ENCODE data around the gene SND1.

DNA sequence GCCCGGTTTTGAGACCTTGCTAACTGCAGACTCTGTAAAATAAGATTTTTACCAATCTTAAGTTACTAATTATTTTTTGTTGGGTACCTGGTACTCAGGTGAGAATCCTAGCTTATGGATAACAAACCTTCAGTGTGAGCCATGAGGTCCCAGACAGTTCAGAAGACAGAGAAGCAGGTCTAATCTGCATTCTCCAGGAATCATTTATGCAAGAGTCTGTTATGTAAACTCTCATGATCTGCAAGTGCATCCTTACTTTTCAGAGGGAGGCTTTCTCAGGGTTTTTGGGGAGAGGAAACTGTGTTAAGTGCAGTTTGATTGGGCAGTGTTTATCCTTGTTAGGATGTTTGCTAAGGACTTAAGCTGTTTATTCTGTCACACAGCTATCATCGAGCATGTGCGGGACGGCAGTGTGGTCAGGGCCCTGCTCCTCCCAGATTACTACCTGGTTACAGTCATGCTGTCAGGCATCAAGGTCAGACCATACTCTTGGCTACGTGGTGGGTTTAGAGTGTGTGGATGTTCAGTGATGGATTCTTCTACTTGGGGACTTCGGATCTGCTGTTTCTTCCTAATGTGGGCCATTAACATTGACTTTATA, 50.2 kb downstream of the SND1 start:
- TF ChIP-seq, protein P1, sequence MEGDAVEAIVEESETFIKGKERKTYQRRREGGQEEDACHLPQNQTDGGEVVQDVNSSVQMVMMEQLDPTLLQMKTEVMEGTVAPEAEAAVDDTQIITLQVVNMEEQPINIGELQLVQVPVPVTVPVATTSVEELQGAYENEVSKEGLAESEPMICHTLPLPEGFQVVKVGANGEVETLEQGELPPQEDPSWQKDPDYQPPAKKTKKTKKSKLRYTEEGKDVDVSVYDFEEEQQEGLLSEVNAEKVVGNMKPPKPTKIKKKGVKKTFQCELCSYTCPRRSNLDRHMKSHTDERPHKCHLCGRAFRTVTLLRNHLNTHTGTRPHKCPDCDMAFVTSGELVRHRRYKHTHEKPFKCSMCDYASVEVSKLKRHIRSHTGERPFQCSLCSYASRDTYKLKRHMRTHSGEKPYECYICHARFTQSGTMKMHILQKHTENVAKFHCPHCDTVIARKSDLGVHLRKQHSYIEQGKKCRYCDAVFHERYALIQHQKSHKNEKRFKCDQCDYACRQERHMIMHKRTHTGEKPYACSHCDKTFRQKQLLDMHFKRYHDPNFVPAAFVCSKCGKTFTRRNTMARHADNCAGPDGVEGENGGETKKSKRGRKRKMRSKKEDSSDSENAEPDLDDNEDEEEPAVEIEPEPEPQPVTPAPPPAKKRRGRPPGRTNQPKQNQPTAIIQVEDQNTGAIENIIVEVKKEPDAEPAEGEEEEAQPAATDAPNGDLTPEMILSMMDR (conservative IDR thresholded peaks at IDR 0.05; ENCODE audit: low read depth, low read length), result no peak
- TF ChIP-seq RFX5 (IDR thresholded peaks at IDR 0.05; ENCODE audit: low read depth, low read length) (no peak), MXI1 (IDR thresholded peaks at IDR 0.05; ENCODE audit: borderline replicate concordance, low read depth, low read length) (no peak), POLR2A (IDR thresholded peaks at IDR 0.05; ENCODE audit: low read depth, low read length) (no peak), FOS (IDR thresholded peaks at IDR 0.05; ENCODE audit: low read depth, low read length) (no peak), SMC3 (IDR thresholded peaks at IDR 0.05; ENCODE audit: low read depth, low read length) (no peak), BHLHE40 (IDR thresholded peaks at IDR 0.05; ENCODE audit: low read depth, low read length) (no peak), CEBPB (IDR thresholded peaks at IDR 0.05; ENCODE audit: low read depth, low read length) (no peak), MAFK (IDR thresholded peaks at IDR 0.05; ENCODE audit: low read depth, low read length) (no peak), RAD21 (IDR thresholded peaks at IDR 0.05; ENCODE audit: low read length) (no peak)
